Measurements from ENCODE around the gene CDC42EP2.

DNA sequence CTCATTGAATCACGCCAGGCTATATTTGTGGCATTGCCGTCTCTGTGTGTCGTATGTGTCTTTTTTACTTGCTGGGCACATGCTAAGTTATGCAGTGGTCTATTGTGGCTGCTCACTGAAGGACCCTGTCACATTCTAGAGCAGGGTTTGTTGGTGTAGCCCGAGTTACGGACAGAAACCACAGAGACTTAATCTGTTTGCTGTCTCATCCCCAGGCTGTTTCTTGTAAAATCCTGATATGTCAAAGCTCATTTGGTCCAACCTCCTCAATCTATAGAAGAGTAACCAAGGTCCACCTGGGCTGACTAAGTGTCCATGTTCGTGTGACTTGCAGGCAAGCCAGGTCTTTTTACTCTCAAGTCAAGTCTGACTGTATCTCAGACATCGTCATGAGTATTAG lies 24.0 kb downstream of the CDC42EP2 start:
- TF ChIP-seq, protein P1, sequence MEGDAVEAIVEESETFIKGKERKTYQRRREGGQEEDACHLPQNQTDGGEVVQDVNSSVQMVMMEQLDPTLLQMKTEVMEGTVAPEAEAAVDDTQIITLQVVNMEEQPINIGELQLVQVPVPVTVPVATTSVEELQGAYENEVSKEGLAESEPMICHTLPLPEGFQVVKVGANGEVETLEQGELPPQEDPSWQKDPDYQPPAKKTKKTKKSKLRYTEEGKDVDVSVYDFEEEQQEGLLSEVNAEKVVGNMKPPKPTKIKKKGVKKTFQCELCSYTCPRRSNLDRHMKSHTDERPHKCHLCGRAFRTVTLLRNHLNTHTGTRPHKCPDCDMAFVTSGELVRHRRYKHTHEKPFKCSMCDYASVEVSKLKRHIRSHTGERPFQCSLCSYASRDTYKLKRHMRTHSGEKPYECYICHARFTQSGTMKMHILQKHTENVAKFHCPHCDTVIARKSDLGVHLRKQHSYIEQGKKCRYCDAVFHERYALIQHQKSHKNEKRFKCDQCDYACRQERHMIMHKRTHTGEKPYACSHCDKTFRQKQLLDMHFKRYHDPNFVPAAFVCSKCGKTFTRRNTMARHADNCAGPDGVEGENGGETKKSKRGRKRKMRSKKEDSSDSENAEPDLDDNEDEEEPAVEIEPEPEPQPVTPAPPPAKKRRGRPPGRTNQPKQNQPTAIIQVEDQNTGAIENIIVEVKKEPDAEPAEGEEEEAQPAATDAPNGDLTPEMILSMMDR (IDR thresholded peaks at IDR 0.05; ENCODE audit: extremely low read depth in 1 of 2, insufficient read depth in 1 of 2, low read depth in 1 of 2, low read length in 2 of 2): no peak
- TF ChIP-seq POLR2AphosphoS5 (IDR thresholded peaks at IDR 0.05; ENCODE audit: insufficient read depth, low read depth, low read length) (no peak), POLR2A (IDR thresholded peaks at IDR 0.05; ENCODE audit: low read depth, low read length) (no peak), GATA2 (IDR thresholded peaks at IDR 0.05; ENCODE audit: insufficient read depth, insufficient read length, low read depth, low read length) (no peak), EZH2 (IDR thresholded peaks at IDR 0.05; ENCODE audit: borderline replicate concordance, low read depth, low read length, severe bottlenecking) (no peak)

Measured in endothelial cell of umbilical vein (primary cell).